Suppressor macrophage treated with lipopolysaccharide for 1 hour (primary cell): ENCODE measurements around the gene ZBED4.

Experiments
- DNase-seq, 3 donors: peaks; one replicate each; pipeline ENCODE4 v3.0.0-alpha.2; 2020 to 2022

The ZBED4 gene

DNA sequence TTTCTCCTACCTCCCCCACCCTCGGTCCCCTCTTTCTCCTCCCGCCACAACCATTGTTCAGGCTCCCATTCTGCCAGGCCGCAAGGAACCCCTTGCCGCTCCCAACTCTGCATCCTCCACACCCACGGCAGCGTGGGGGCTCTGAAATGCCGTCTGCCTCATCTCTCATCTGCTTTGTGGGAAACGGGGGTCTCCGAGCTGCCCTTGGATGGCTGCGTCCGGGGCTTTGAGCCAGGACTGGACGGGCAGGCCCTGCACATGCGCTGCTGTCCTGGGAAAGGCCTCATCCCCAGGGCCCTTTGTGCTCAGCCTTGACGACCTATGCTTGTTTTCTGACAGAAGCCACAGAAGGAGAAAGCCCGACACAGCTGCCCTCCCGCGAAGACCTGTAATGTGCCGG is 73.3 kb downstream of the ZBED4 start:
- DNase-seq = no peak

DNA sequence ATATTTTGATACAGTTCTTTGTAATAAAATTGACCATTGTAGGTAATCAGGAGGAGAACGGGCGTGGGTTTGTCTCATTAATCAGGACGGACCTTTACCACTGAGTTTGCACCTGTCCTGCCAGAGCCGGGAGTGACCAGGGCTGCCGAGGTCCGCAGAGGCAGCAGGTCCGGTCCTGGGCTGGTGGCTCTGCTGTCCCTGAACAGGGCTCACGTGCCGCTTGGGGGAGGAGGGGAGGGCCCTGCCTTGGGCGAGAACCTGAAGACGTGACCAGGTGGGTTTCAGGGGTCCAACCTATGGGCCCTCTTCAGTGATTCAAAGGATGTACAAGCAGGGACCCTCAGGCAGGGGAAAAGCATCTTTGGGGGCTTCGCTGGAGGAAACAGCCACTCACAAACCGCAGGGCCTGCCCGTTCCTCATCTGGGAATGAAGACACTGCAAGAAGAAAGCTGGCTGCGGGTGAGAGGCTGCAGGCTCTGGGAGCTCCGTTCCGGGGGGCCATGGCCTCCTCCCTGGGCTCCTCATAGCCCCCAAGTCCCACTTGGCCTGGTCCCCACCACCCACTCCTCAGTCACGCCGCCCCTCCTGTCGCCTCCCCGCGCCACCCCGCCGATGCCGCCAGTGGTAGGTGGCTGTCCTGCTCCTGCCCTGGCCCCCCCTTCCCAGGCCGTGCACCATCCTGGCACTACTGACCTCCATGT is 74.0 kb downstream of the ZBED4 start:
- DNase-seq = no peak

DNA sequence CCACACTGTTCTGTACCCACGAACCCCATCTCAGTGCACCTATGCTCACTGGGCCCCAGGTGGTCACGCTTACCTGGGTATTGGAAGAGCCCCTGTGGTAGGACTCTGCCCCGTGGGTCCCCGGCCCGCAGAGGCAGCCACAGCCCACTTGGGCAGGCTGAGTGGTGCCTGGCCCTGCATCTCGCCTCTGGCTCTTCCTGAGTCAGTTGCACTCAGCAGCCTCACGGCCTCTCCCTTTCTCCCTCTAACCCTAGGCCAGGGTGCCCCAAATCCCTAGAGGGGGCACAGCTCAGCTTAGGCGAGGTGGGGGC is 74.5 kb downstream of the ZBED4 start:
- DNase-seq = no peak

DNA sequence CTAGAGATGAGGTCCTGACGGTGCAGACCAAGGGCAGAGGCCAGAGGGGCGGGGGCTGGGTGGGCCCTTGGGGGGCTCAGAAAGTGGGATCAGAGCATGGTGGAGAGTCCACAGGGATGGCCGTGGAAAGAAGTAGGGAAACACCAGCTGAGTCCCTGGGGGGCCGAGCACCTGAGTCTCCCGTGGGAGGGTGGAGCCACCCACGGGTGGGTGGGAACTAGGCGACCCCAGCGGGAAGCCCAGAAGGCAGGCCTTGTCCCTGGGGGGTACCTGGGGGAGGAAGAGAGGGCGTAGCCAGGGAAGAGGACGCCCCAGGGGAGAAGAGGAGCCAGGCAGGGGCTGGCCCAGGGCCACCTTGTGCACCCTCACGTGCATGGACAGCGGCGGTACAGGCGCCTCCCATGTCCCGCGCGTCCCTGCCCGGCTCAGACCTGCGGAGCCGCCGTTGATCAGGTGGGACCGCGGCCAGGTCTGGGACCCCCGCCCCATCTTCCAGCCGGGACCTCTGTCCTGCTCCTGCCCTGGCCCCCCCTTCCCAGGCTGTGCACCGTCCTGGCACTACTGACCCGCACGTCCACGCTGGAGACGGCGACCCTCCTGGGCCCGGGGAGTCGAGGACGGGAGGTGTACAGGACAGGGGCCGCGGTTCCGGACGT is 75.0 kb downstream of the ZBED4 start:
- DNase-seq = no peak

DNA sequence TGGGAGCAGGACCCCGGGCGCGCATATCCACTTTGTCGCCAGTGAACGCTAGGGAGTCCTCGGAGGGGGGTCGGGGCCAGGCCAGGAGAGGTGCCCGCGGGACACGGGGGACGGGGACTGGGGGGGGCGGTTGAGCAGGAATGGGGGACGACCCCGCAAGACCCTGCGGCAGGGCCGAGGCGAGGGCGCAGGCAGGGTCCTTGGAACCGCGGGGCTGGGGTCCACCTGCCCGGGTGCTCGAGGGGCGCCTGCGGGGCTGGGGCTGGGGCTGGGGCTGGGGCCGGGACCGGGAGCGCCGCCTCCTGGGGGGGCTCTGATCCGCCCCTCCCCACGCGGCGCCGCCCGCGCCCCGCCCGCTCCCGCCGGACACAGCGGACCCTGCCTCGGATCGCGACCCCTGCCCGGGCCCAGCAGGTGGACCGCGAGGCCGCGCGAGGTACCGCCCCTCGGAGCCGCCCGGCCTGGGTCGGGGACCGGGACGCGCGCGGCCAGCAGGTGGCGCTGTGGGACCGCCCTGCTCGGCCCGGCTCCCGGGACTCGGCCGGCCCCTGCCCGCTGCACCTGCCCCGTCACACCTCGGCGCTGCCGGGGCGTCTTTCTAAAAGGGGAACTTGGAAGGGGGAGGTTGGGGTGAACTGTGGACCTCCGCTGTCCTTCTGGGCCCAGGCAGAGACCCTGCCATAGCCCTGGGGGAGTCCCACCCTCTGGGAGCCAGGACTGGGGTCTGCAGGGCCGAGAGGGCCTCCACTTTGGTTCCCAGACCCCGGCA is 75.8 kb downstream of the ZBED4 start:
- DNase-seq = peak; percentile 58 to 89 (median 74)

DNA sequence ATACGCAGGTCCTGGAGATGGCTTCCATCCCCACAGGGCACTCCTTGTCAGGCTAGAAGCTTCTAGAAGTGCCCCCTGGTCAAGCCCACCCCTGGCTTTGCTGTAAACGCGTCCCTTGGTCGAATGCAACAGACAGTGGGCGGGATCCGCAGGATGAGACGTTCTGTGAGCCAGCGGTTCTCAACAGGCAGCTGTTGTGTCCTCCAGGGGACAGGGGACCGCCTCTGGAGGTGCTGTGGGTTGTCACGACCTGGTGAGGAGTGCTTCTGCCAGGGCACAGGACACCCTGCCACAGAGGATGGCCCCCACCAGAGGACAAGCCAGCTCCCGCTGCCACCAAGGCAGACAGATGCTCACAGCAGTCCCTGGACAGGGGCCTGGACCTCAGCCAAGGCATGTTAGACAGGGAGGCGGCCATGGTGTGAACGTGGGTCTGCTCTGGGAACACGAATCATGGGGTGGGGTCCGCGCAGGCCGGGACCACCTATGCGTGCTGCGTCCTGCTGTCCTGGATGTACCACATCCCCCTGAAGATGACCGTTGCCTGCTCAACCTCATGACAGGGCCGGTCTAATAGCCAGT is 76.4 kb downstream of the ZBED4 start:
- no peak for DNase-seq

DNA sequence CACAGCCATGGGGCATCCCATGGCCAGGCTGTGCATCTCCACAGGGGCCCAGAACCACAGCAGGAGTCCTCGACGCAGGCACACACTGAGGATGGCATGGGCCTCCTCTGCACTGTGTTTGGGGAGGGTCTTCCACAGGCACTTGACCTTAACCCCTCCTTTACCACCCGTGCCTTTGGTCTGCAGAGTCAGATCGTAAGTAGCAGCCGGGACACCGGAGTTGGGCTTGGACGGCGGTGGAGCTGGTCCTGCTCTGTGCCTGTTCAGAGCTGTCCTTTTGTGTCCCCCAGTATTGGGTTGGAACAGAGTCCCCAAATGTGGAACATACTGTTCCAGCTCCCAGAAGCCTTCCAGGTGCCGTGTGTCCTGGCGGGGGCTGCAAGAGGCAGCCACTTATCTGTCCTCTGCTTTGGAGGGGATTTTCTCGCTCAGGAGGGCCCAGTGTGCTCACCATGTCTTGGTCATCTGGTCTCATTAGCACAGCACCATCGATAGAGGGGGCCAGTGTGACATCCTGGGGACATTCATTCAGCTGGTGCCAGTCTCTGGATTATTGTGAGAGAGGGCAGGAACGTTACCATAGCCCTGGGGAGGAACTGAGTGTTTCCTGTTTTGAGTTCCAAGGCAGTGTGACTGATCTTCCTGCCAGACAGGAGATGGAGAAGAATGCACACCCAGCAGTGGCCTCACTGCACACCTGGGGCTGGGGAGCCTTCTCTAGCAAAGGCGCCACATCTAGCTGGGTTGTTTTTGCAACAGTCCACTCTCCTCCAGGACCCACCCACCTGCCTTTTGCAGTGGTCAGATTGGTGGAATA is 77.2 kb downstream of the ZBED4 start:
- peak; percentile 91 to 93 (median 92) for DNase-seq

DNA sequence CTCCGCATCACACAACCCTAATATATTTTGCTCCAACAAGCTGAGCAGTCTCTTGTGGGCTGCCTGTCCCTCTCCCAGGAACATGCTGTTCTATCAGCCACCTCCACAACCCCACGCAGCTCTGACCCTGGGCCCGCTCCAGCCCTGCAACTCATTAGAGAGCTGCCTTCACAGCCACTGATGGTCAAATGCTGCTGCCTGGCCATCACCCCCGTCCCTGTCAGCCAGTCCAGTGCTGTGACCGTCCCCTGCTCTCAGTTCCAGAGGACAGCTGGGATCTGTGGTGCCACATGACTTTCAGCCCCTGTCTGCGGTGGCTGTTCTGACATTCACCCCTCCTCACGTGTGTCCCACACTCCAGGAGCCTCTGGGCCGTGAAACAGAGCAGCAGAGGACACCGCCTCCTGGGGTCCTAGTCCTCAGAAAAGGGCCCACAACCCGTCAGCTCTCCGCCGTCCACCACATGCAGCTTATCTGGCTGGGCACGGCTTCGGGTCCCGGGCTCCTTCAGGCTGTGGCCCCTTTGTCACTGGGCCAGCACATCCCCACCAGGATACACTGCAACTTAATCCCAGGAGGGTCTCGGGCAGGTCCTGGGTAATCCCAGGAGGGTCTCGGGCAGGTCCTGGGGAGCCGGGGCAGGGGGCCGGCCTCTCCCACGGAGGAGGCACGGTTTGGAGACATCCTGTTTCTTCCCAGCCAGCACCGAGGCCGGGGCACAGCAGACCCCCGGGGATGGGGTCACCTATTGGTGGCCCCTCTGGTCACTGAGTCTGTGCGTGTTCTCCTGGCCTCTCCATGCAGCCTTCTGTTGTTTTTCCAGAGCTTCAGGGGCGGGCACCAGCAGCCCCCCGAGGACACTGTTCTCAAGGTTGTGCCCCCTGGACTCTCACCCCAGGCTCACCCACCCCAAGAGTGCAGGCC is 79.9 kb downstream of the ZBED4 start:
- no peak for DNase-seq

DNA sequence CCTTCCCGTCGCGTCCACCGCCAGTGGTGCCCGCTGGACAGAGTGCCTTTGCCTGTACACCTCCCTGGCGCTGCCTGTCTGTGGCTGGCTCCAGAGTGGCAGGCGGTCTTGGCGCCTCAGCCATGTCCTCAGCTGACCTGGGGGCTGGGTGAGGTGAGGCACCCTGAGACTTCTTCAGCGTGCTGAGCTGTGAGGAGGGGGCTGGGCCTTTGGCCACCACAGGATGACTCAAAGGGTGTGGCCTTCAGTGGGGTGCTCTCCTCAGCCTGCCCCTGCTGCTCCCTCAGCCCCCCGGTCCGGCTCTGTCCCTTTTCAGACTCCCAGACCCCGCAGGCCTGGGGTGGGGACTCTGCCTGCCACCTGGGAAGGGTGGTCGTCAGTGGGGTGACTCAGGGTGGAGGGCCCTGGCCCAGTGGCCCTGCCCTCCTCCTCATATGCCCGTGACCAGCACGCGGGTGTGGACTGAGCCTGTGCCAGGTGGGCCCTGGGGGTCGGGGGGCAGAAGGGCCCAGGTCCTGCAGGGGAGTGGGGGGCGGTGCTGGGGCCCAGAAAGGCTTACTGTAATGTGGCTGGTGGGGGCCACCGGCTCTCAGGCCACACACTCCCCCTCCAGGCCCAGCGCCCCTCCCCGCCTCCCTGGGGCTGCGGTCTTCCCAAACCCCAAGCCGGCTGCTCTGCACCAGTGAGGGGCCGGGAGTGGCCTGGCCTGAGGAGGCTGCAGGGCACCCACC is 80.7 kb downstream of the ZBED4 start:
- DNase-seq = peak; percentile 57 to 69 (median 61)

DNA sequence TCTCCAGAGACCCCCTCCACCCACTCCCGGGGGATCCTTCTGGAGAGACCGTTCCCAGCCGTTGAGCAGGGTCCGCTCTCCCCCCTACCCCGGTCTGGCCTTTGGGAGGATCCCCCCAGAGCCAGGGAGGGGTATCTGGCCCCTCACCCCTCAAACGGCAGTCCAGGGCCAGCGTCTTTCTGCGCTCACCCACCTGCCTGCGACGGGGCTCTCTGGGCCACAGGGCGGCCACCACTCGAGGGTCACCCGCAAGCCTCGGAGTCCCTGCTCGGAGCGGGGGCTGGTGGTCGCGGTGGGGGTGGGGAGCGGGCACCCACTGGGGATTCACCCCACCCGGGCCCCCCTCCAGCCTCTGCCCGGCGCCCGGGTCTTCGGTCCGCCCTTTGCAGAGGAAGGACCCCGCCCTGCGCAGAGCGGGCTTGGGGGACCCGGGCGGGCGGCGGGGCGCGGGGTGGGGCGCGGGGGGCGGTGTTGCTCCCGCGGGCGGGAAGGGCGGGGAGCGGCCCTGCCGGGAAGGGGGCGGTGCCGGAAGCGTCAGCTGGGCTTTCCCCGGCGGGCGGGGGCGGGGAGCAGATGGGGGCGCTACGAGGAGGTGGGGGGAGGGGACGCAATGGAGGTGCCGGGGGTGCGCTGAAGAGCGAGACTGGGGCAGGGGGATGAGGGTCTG is 81.4 kb downstream of the ZBED4 start:
- DNase-seq = peak; percentile 87 to 97 (median 92)

DNA sequence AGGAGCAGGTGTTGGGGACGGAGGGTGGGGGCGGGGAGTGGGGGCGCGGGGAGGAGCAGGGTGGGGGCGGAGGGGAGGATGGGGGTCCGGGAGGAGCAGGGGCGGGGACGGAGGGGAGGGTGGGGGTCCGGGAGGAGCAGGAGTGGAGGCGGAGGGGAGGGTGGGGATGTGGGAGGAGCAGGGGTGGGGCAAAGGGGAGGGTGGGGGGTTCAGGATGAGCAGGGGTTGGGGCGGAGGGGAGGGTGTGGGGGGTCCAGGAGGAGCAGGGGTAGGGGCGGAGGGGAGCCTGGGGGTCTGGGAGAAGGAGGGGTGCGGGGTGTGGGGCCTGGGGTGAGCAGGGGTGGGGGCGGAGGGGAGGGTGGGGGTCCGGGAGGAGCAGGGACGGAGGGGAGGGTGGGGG is 81.9 kb downstream of the ZBED4 start:
- DNase-seq = peak in 1 of 3 donors; percentile 56

DNA sequence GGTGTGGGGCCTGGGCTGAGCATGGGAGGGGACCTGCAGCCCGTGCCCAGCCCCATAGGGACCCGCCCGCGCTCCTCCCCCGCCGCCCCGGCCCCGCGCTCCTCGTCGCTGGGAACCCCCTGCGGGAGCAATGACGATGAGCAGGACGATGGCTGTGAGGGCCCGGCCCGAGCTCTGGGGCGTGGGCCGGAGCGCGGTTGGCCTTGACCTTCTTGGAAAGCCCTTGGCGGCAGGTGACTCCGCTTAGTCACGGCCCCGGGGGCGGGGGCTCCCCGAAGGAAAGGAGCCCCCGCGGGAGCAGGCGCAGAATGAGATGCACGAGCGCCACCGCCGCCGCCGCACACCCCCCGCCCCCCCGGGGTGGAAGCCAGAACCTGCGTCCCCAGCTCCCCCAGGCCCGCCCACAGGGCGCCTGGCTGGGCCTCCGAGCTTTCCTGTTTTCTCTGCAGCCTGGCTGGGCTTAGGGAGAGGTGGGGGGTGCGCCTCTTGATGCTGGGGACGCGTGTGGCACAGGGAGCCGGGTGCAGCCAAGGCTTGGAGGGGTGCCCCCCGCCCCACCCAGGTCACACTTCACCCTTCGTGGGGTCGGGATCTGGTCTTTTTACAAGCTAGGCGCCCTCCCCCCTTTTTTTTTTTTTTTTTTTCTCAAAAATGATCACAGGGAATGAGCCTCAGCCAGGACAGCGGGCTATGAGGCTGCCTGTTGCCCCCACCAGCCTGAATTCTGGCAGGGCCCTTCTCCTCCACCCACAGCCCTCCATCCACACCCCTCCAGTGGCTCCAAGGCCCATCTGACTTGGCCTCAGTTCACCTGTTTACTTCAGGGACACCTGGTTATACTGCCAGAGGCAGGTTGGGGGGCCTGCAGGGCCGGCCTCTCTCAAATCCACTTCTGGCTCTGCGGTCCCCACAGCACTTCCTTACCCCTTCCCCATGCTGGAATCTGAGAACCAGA is 82.7 kb downstream of the ZBED4 start:
- peak; percentile 100 for DNase-seq

DNA sequence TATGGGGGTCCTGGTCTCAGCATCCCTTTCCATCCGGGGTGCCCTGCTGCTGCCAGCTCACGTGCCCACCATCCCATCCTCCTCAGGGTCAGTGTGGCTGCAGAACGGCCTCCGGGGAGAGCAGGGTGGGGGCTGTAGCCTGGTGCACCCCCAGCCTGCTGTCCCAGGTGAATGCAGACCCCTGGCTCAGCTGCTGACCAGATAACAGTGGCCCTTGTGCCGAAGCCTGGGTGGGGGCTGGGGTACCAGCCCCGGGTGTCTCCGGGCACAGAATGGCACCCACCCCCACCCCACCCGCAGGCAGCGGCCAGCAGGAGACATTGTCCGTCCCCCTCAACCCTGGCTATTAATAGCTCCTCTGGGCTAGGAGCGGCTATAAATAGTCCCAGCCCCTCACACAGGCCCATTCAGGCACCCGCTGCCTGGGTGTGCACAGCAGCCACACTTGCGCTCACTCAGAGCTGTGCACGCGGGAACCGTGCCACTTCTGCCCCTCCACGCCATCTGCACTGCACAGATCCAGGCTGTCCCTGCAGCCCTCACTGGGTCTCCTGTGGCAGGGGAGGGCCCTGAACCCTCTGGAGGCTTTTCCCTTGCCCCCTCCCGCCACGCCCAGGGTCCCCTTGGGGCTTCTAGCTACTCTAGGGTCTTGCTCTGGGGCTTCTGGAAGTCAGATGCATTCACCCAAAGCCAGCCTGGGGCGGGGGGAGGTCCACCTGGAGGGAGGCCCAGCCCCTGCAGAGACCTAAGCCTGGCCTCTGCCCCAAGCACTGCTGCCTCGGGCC is 83.5 kb downstream of the ZBED4 start:
- DNase-seq = no peak

DNA sequence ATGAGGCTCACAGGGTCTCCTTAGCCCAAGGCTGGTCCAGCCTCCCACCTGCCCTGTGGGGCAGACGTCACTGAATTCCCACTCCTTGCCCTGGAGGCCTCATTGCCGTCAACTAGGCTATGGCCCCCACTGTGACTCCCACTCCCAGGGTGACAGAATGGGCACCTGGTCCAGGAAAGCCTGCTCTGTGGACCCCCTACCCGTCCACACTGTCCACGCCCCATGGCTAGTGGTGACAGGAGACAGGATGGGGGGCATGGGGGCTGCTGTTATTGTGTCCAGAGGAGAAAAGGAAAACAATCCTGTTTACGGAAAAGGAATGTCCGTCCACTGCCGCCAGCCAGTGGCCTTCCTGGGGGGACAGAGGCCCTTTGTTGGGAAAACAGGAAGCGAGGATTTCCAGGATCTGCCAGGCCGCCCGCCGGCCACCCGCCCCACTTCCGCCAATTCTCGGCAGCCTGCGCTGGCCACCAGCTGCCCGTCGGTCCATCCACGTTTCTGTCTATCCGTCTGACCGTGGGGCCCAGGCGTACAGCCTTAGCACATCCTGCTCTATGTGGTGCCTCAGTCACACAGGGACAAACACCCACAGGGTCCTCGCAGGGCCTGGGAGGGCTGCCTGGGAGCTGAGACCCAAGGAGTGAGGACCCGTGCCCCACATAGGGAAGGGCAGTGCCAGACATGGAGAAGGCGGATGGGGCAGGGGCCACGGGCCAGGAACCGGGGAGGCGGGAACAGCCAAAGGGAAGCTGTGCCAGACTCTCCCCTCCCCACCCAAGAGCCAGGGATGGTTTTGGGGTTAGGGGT is 84.3 kb downstream of the ZBED4 start:
- DNase-seq = no peak

DNA sequence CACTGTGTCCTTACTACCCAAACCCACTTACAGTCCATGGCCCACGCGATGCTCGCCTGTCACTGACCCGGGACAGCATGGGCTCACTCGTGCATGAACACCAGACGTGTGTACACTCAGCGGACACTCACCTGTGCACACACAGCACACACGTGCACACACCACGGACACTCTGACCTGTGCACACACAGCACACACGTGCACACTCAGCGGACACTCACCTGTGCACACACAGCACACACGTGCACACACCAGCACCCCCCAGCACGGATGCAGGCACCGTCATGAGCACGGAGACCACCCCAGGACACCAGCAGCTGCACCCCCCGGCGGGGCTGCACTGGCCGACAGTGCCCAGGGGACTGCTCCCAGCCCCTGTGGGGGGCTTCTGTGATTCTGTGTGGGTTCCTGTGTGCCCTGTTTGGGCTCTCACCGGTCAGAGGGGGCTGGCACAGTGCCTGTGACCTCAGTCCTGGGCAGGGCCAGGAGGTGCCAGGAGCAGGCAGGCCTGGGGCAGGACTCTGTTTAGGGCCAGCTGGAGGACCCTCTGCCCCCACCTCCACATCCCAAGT is 85.0 kb downstream of the ZBED4 start:
- no peak for DNase-seq
